HCT116 (cell line): ENCODE data around the gene AFAP1. TPM values are rescaled to one million over a fixed set of nuclear protein-coding genes. Genes with fewer than 3 reads are reported as not detected.

Experiments used
- ATAC-seq: fragments of 200-7000 bp; cut with Tn5 transposase; 2 replicates; pipeline ENCODE4 v1.9.1; 2020; ENCODE audit warnings: mild to moderate bottlenecking, moderate library complexity
- BruUV-seq: library from RNA; stranded (reverse); fragments of 400-500 nt; replicated peaks from 2 replicates; lab custom pipeline; 2021; lab: Mats Ljungman, UMichigan
- CTCF ChIA-PET: fragments of 300-600 bp; sonication (Branson Sonifier 250); formaldehyde crosslinking; loops from one replicate; lab custom pipeline; 2021; ENCODE audit warnings: antibody characterized with exemption; lab: Charles Lee
- POLR2A ChIA-PET: fragments of 300-600, 350-600 bp; sonication (Branson Sonifier 250); formaldehyde crosslinking; loops from one replicate; lab custom pipeline; 2021; ENCODE audit warnings: antibody characterized with exemption; lab: Charles Lee
- RAD21 ChIA-PET, 2 experiments: fragments of 300-600 bp; sonication (Branson Sonifier 250); formaldehyde crosslinking; loops; one replicate each; lab custom pipeline; 2023; ENCODE audit warnings: low total read pairs in 2 of 2; ENCODE audit not compliant: uncharacterized antibody in 2 of 2, unreplicated experiment in 2 of 2, low non-redundant PET in 1 of 2; lab: Charles Lee
- DNase-seq: peaks from one replicate; pipeline ENCODE4 v3.0.0-alpha.2; 2010; ENCODE audit warnings: low read depth, low spot score
- H2AFZ ChIP-seq: fragments of 200-600 bp; shearing (Covaris generic), sonication (generic); 2 replicates; pipeline ENCODE4 v1.6.1; 2017; ENCODE audit warnings: low read depth, mixed run types, mixed read lengths, antibody characterized with exemption, low read length; ENCODE audit not compliant: poor library complexity, severe bottlenecking
- H3K27ac ChIP-seq: 2 replicates; pipeline ENCODE4 v1.5.1; 2012; ENCODE audit warnings: low read depth, low read length
- H3K27me3 ChIP-seq: fragments of 200-600 bp; sonication (generic); 2 replicates; pipeline ENCODE4 v1.6.1; 2016; ENCODE audit warnings: mixed run types, low read length, mixed read lengths; ENCODE audit not compliant: insufficient read depth
- H3K36me3 ChIP-seq, 2 experiments: fragments of 200-500 bp in 1 of 2; fragments of 200-600 bp in 1 of 2; sonication (Bioruptor generic) in 1 of 2; sonication (generic) in 1 of 2; 2 replicates each; pipeline versions ENCODE4 v1.5.1 to v1.6.1; 2014 to 2016; ENCODE audit warnings: low read length in 2 of 2, inconsistent platforms in 1 of 2, mixed read lengths in 1 of 2, mixed run types in 1 of 2; ENCODE audit not compliant: insufficient read depth in 2 of 2, control insufficient read depth in 1 of 2
- H3K4me1 ChIP-seq, 2 experiments: fragments of 200-600 bp in 1 of 2; sonication (generic) in 1 of 2; 2 replicates each; pipeline versions ENCODE4 v1.5.1 to v1.6.1; 2012 to 2017; ENCODE audit warnings: low read length in 2 of 2, inconsistent platforms in 1 of 2, mild to moderate bottlenecking in 1 of 2, mixed read lengths in 1 of 2, mixed run types in 1 of 2, moderate library complexity in 1 of 2; ENCODE audit not compliant: insufficient read depth in 2 of 2, control insufficient read depth in 1 of 2
- H3K4me2 ChIP-seq: fragments of 200-600 bp; sonication (generic); 2 replicates; pipeline ENCODE4 v1.6.1; 2017; ENCODE audit warnings: mixed run types, low read length, mixed read lengths
- H3K4me3 ChIP-seq, 2 experiments: fragments of 200-600 bp in 1 of 2; sonication (generic) in 1 of 2; replicated peaks in 1 of 2; 2 replicates each; pipeline ENCODE4 v1.5.1; 2011 to 2016; ENCODE audit warnings: low read length in 2 of 2, control low read depth in 1 of 2, low read depth in 1 of 2, mild to moderate bottlenecking in 1 of 2, mixed read lengths in 1 of 2, mixed run types in 1 of 2
- H3K79me2 ChIP-seq: fragments of 200-600 bp; sonication (generic); 2 replicates; pipeline ENCODE4 v1.6.1; 2017; ENCODE audit warnings: mild to moderate bottlenecking, mixed run types, low read length, moderate library complexity, mixed read lengths; ENCODE audit not compliant: insufficient read depth
- H3K9ac ChIP-seq: fragments of 200-600 bp; sonication (generic); 2 replicates; pipeline ENCODE4 v1.6.1; 2016; ENCODE audit warnings: low read length, mixed read lengths
- H3K9me2 ChIP-seq: fragments of 200-600 bp; sonication (generic), shearing (Covaris generic); 2 replicates; pipeline ENCODE4 v1.6.1; 2017; ENCODE audit warnings: mixed run types, mild to moderate bottlenecking, moderate library complexity; ENCODE audit not compliant: insufficient read depth
- H3K9me3 ChIP-seq, 2 experiments: fragments of 200-500 bp in 1 of 2; fragments of 200-600 bp in 1 of 2; sonication (Bioruptor generic) in 1 of 2; sonication (generic) in 1 of 2; 2 replicates each; pipeline ENCODE4 v1.6.1; 2014 to 2017; ENCODE audit warnings: low read length in 2 of 2, mixed read lengths in 2 of 2, inconsistent platforms in 1 of 2, low read depth in 1 of 2, mild to moderate bottlenecking in 1 of 2, mixed run types in 1 of 2, moderate library complexity in 1 of 2; ENCODE audit not compliant: control insufficient read depth in 1 of 2, insufficient read depth in 1 of 2
- H4K20me1 ChIP-seq: fragments of 200-600 bp; sonication (generic), shearing (Covaris generic); 2 replicates; pipeline ENCODE4 v1.6.1; 2017; ENCODE audit warnings: mixed run types, mild to moderate bottlenecking, moderate library complexity; ENCODE audit not compliant: insufficient read depth
- CBX3 ChIP-seq: IDR thresholded peaks from 2 replicates; pipeline ENCODE4 v1.6.1; 2012; ENCODE audit warnings: low read depth
- CEBPB ChIP-seq: IDR thresholded peaks from 2 replicates; pipeline ENCODE4 v1.6.1; 2012; ENCODE audit warnings: low read depth
- EGR1 ChIP-seq: IDR thresholded peaks from 2 replicates; pipeline ENCODE4 v1.6.1; 2012; ENCODE audit warnings: low read depth
- ELF1 ChIP-seq: IDR thresholded peaks from 2 replicates; pipeline ENCODE4 v1.6.1; 2012; ENCODE audit warnings: low read depth, borderline replicate concordance
- FOSL1 ChIP-seq: IDR thresholded peaks from 2 replicates; pipeline ENCODE4 v1.6.1; 2012; ENCODE audit warnings: low read depth
- JUND ChIP-seq: IDR thresholded peaks from 2 replicates; pipeline ENCODE4 v1.6.1; 2012
- POLR2A ChIP-seq: IDR thresholded peaks from 2 replicates; pipeline ENCODE4 v1.7.0; 2011; ENCODE audit warnings: borderline replicate concordance; ENCODE audit not compliant: insufficient read depth, insufficient read length; ENCODE audit errors: extremely low read depth
- POLR2AphosphoS5 ChIP-seq: IDR thresholded peaks from 2 replicates; pipeline ENCODE4 v1.6.1; 2011; ENCODE audit warnings: mild to moderate bottlenecking, low read depth, low read length, moderate library complexity
- RAD21 ChIP-seq: IDR thresholded peaks from 2 replicates; pipeline ENCODE4 v1.6.1; 2012; ENCODE audit warnings: low read depth, mild to moderate bottlenecking
- SP1 ChIP-seq: IDR thresholded peaks from 2 replicates; pipeline ENCODE4 v1.6.1; 2012; ENCODE audit warnings: low read depth
- SRF ChIP-seq: IDR thresholded peaks from 2 replicates; pipeline ENCODE4 v1.6.1; 2012; ENCODE audit warnings: low read depth
- TCF7L2 ChIP-seq: IDR thresholded peaks from 2 replicates; pipeline ENCODE4 v1.7.0; 2011; ENCODE audit warnings: borderline replicate concordance, inconsistent platforms; ENCODE audit not compliant: insufficient read depth, insufficient read length; ENCODE audit errors: extremely low read depth
- intact Hi-C: fragments of 100-400 bp; cut with micrococcal nuclease; formaldehyde crosslinking; loops from 2 replicates; pipeline ENCODE4 v1.10.0; 2022
- total RNA-seq: library from RNA; stranded (reverse); gene quantifications from one replicate; pipeline ENCODE4 v1.2.1, GENCODE V29; 2021; ENCODE audit not compliant: unreplicated experiment
- TF ChIP-seq, protein P1 (sequence below), 3 experiments: fragments of 200-600 bp in 1 of 3; sonication (generic) in 1 of 3; IDR thresholded peaks in 2 of 3; conservative IDR thresholded peaks in 1 of 3; 2 replicates each; pipeline ENCODE4 v1.5.1; 2012 to 2017; ENCODE audit warnings: low read depth in 2 of 3, low read length in 2 of 3, antibody characterized with exemption in 1 of 3, borderline replicate concordance in 1 of 3, control low read depth in 1 of 3, mild to moderate bottlenecking in 1 of 3, mixed read lengths in 1 of 3, mixed run types in 1 of 3, moderate library complexity in 1 of 3; ENCODE audit not compliant: insufficient read depth in 1 of 3
- TF ChIP-seq, protein P2 (sequence below): IDR thresholded peaks from 2 replicates; pipeline ENCODE4 v1.6.1; 2011; ENCODE audit warnings: mild to moderate bottlenecking, low read length, moderate library complexity; ENCODE audit not compliant: insufficient replicate concordance; ENCODE audit errors: extremely low read depth
- TF ChIP-seq, protein P3 (sequence below): IDR thresholded peaks from 2 replicates; pipeline ENCODE4 v1.6.1; 2012
- TF ChIP-seq, protein P4 (sequence below): IDR thresholded peaks from 2 replicates; pipeline ENCODE4 v1.6.1; 2012

The AFAP1 gene
- total RNA-seq, 1 experiment from 2014 or later, result 19.4 TPM

DNA sequence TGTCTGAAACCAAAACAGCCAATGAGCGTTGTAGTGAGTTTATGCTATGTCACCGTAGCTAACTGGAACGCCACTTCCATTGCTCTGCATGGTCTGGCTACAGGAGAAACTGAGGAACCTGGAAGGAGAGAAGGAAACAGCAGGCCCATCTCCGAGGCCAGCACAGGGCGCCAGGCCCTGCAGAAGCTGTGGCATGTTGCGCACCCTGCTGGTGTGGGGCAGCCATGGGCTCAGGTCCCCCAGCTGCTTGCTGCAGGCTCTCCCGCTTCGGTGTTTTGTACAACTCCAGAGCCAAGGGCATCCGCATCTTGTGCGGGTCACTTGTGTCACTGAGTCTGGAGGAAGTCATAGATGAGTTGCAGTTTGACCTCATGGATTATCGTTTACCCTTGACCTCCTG is 89.2 kb downstream of the AFAP1 start:
- Histone ChIP-seq H3K9me3 (no peaks in the 10 kb centered on the region), H3K9me2 (no peaks in the 10 kb centered on the region), H3K79me2 (no peaks in the 10 kb centered on the region), H3K4me2 (no peak overlapping the region), H3K9ac (no peak overlapping the region), H3K4me3 (no peak overlapping the region), H3K27ac (no peak overlapping the region), H2AFZ (no peak overlapping the region), H3K36me3 (no peaks in the 10 kb centered on the region), H3K4me1 (no peaks in the 10 kb centered on the region), H4K20me1 (no peaks in the 10 kb centered on the region), H3K27me3 (no peaks in the 10 kb centered on the region)
- intact Hi-C loops, result no loop called here
- CTCF ChIA-PET, result interaction anchor here (1.0 kb wide), 1 partner anchor 48 kb away, joined by 3 read pairs; no protein-coding TSS in a partner anchor
- DNase-seq (no peak), ATAC-seq (peak; percentile 69; the same call in 1 of the 2 replicates)
- no TSS peak for BruUV-seq
- RAD21 ChIA-PET, result no interaction called here
- POLR2A ChIA-PET, result no interaction called here
- TF ChIP-seq ELF1, result no peak
- TF ChIP-seq JUND, result no peak
- peak; percentile 35; the same call in 1 of the 2 replicates for TF ChIP-seq RAD21
- no peak for TF ChIP-seq FOSL1
- TF ChIP-seq, protein P1, sequence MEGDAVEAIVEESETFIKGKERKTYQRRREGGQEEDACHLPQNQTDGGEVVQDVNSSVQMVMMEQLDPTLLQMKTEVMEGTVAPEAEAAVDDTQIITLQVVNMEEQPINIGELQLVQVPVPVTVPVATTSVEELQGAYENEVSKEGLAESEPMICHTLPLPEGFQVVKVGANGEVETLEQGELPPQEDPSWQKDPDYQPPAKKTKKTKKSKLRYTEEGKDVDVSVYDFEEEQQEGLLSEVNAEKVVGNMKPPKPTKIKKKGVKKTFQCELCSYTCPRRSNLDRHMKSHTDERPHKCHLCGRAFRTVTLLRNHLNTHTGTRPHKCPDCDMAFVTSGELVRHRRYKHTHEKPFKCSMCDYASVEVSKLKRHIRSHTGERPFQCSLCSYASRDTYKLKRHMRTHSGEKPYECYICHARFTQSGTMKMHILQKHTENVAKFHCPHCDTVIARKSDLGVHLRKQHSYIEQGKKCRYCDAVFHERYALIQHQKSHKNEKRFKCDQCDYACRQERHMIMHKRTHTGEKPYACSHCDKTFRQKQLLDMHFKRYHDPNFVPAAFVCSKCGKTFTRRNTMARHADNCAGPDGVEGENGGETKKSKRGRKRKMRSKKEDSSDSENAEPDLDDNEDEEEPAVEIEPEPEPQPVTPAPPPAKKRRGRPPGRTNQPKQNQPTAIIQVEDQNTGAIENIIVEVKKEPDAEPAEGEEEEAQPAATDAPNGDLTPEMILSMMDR (IDR thresholded peaks at IDR 0.05 in 2 of 3, conservative IDR thresholded peaks at IDR 0.05 in 1 of 3; ENCODE audit: borderline replicate concordance in 1 of 3, insufficient read depth in 1 of 3, low read depth in 2 of 3, low read length in 2 of 3), result peak; percentile 21 to 43 (median 38); a peak in 5 of 6 replicates
- no peak for TF ChIP-seq SRF
- TF ChIP-seq CBX3, result no peak
- no peak for TF ChIP-seq CEBPB

DNA sequence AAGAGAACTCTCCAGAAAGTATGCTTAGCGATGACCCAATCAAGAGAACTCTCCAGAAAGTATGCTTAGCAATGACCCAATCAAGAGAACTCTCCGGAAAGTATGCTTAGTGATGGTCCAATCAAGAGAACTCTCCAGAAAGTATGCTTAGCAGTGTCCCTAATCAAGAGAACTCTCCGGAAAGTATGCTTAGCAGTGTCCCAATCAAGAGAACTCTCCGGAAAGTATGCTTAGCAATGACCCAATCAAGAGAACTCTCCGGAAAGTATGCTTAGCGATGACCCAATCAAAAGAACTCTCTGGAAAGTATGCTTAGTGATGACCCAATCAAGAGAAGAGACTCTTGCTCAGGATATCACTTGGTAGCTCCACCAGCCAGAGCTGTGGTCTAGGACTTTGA is 92.5 kb downstream of the AFAP1 start:
- CTCF ChIA-PET, result no interaction called here
- H3K27ac ChIP-seq, result no peak overlapping the region
- no peaks in the 10 kb centered on the region for H3K9me3 ChIP-seq
- H3K27me3 ChIP-seq, result no peaks in the 10 kb centered on the region
- no peaks in the 10 kb centered on the region for H4K20me1 ChIP-seq
- no peak for TF ChIP-seq SRF
- no peak for TF ChIP-seq JUND
- TF ChIP-seq POLR2A, result no peak
- TF ChIP-seq, protein P2, sequence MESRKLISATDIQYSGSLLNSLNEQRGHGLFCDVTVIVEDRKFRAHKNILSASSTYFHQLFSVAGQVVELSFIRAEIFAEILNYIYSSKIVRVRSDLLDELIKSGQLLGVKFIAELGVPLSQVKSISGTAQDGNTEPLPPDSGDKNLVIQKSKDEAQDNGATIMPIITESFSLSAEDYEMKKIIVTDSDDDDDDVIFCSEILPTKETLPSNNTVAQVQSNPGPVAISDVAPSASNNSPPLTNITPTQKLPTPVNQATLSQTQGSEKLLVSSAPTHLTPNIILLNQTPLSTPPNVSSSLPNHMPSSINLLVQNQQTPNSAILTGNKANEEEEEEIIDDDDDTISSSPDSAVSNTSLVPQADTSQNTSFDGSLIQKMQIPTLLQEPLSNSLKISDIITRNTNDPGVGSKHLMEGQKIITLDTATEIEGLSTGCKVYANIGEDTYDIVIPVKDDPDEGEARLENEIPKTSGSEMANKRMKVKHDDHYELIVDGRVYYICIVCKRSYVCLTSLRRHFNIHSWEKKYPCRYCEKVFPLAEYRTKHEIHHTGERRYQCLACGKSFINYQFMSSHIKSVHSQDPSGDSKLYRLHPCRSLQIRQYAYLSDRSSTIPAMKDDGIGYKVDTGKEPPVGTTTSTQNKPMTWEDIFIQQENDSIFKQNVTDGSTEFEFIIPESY, result no peak
- no peak for TF ChIP-seq POLR2AphosphoS5
- TF ChIP-seq, protein P3, sequence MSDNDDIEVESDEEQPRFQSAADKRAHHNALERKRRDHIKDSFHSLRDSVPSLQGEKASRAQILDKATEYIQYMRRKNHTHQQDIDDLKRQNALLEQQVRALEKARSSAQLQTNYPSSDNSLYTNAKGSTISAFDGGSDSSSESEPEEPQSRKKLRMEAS, result no peak
- TF ChIP-seq SP1, result no peak
- TF ChIP-seq, protein P4, sequence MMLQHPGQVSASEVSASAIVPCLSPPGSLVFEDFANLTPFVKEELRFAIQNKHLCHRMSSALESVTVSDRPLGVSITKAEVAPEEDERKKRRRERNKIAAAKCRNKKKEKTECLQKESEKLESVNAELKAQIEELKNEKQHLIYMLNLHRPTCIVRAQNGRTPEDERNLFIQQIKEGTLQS, result no peak
- no peak for TF ChIP-seq TCF7L2
- TF ChIP-seq EGR1, result no peak
- TF ChIP-seq ELF1, result no peak
- TF ChIP-seq FOSL1, result no peak
- TF ChIP-seq CBX3, result no peak
- BruUV-seq, result no TSS peak
- no peaks in the 10 kb centered on the region for H3K9me2 ChIP-seq
- no peaks in the 10 kb centered on the region for H3K36me3 ChIP-seq
- peaks cover 25 to 29% of the 10 kb centered on the region in 2 experiments for H3K4me1 ChIP-seq
- ATAC-seq (no peak), DNase-seq (no peak)
- H3K79me2 ChIP-seq, result no peaks in the 10 kb centered on the region
- no peak overlapping the region for H3K4me2 ChIP-seq
- RAD21 ChIA-PET, result no interaction called here
- intact Hi-C loops, result no loop called here
- no peak overlapping the region for H3K4me3 ChIP-seq
- POLR2A ChIA-PET, result no interaction called here
- H3K9ac ChIP-seq, result no peak overlapping the region
- H2AFZ ChIP-seq, result no peak overlapping the region
